SKM-1 (cell line): ENCODE data around the gene DEFB132.
"Not testable (repeated sequence)": the region's sequence is repeated elsewhere in the genome, so short reads cannot be mapped to it uniquely, and the experiment has no call there.

Source experiments
- DNase-seq: peaks from one replicate; lab custom pipeline; 2025; ENCODE audit not compliant: unreplicated experiment; lab: John Stamatoyannopoulos, UW

DEFB132 gene

GRCh38 chr20:257419-257818, at the start of gene DEFB132:
DEFB132 (plus strand) TSS chr20:257724; CDS start chr20:257779, 55 bp downstream.
- no peak for DNase-seq

GRCh38 chr20:208942-209566, 48.5 kb upstream of the DEFB132 start:
- DNase-seq, result no peak

- no peak for DNase-seq
Observed at GRCh38 chr20:210809-211502, 46.6 kb upstream of the DEFB132 start.

- DNase-seq, result no peak
Observed at GRCh38 chr20:214383-214782, 43.1 kb upstream of the DEFB132 start.

GRCh38 chr20:215796-216195, 41.7 kb upstream of the DEFB132 start:
- DNase-seq, result no peak

- DNase-seq, result no peak
Observed at GRCh38 chr20:217266-217665, 40.3 kb upstream of the DEFB132 start.

- DNase-seq, result no peak
Observed at GRCh38 chr20:219290-220115, 38.0 kb upstream of the DEFB132 start.

- DNase-seq, result no peak
Observed at GRCh38 chr20:221258-221830, 36.2 kb upstream of the DEFB132 start.

GRCh38 chr20:225879-226278, 31.6 kb upstream of the DEFB132 start:
- not testable (repeated sequence) for DNase-seq

- no peak for DNase-seq
Observed at GRCh38 chr20:226958-227357, 30.6 kb upstream of the DEFB132 start, which contains the start of gene DEFB129. DEFB129 (plus strand) TSS chr20:227258; CDS start chr20:227289, 31 bp downstream.

GRCh38 chr20:227439-228105, 30.0 kb upstream of the DEFB132 start:
- no peak for DNase-seq

- no peak for DNase-seq
Observed at GRCh38 chr20:235891-236290, 21.6 kb upstream of the DEFB132 start.

- DNase-seq, result peak; percentile 13
Observed at GRCh38 chr20:237489-237888, 20.0 kb upstream of the DEFB132 start.

GRCh38 chr20:237929-238328, 19.6 kb upstream of the DEFB132 start:
- DNase-seq, result no peak

GRCh38 chr20:242905-243304, 14.6 kb upstream of the DEFB132 start:
- DNase-seq, result no peak

GRCh38 chr20:251354-251753, 6.2 kb upstream of the DEFB132 start:
- DNase-seq, result no peak

GRCh38 chr20:252801-253200, 4.7 kb upstream of the DEFB132 start:
- no peak for DNase-seq

GRCh38 chr20:253447-253846, 4.1 kb upstream of the DEFB132 start:
- DNase-seq, result not testable (repeated sequence)

GRCh38 chr20:258269-258858, 840 bp downstream of the DEFB132 start:
- no peak for DNase-seq

GRCh38 chr20:258963-259362, 1.4 kb downstream of the DEFB132 start:
- no peak for DNase-seq

GRCh38 chr20:259981-260380, 2.5 kb downstream of the DEFB132 start:
- DNase-seq, result no peak
